IMR-90 (cell line): ENCODE data around the gene TAGAP. TPM values are rescaled to one million over a fixed set of nuclear protein-coding genes. Genes with fewer than 3 reads are reported as not detected.

Source experiments
- ATAC-seq: fragments of 200-7000 bp; cut with Tn5 transposase; 2 replicates; pipeline ENCODE4 v1.9.1; 2020; ENCODE audit warnings: low read depth, mild to moderate bottlenecking, moderate library complexity
- BruUV-seq: library from RNA; stranded (reverse); fragments of 400-500 nt; replicated peaks from 2 replicates; lab custom pipeline; 2021; lab: Mats Ljungman, UMichigan
- CTCF ChIA-PET: fragments of 300-600 bp; formaldehyde crosslinking; extraction: SDS; loops from one replicate; lab custom pipeline; 2021; ENCODE audit warnings: antibody characterized with exemption; lab: Yijun Ruan, JAX
- POLR2A ChIA-PET: fragments of 300-600 bp; sonication (Branson Sonifier 250); formaldehyde crosslinking; loops from one replicate; lab custom pipeline; 2022; ENCODE audit warnings: antibody characterized with exemption; ENCODE audit not compliant: unreplicated experiment; lab: Charles Lee
- DNase-seq: peaks from one replicate; pipeline ENCODE4 v3.0.0; 2013
- H2AFZ ChIP-seq: replicated peaks from 2 replicates; pipeline ENCODE3; 2013; ENCODE audit warnings: low read length, mild to moderate bottlenecking; ENCODE audit not compliant: poor library complexity
- H2AK5ac ChIP-seq: 2 replicates; pipeline ENCODE4 v1.6.1; 2013; ENCODE audit warnings: low read depth, low read length, inconsistent platforms
- H2AK9ac ChIP-seq: replicated peaks from 2 replicates; pipeline ENCODE3; 2013; ENCODE audit warnings: mild to moderate bottlenecking, low read depth, low read length, moderate library complexity; ENCODE audit not compliant: poor library complexity
- H2BK120ac ChIP-seq: 2 replicates; pipeline ENCODE4 v1.6.1; 2013; ENCODE audit warnings: low read depth, low read length, inconsistent platforms
- H2BK15ac ChIP-seq: 3 replicates; pipeline ENCODE4 v1.6.1; 2013; ENCODE audit warnings: low read depth, low read length, inconsistent platforms
- H2BK20ac ChIP-seq: 2 replicates; pipeline ENCODE4 v1.6.1; 2013; ENCODE audit warnings: low read depth, mild to moderate bottlenecking, inconsistent platforms, low read length, moderate library complexity
- H2BK5ac ChIP-seq: 2 replicates; pipeline ENCODE4 v1.6.1; 2013; ENCODE audit warnings: mild to moderate bottlenecking, low read depth, low read length, inconsistent platforms; ENCODE audit not compliant: poor library complexity, severe bottlenecking
- H3K14ac ChIP-seq: replicated peaks from 2 replicates; pipeline ENCODE4 v1.6.1; 2013; ENCODE audit warnings: low read depth, low read length, inconsistent platforms
- H3K18ac ChIP-seq: 2 replicates; pipeline ENCODE4 v1.6.1; 2013; ENCODE audit warnings: low read depth, low read length, control low read depth
- H3K23ac ChIP-seq: 2 replicates; pipeline ENCODE4 v1.6.1; 2013; ENCODE audit warnings: low read depth, low read length, inconsistent platforms
- H3K27ac ChIP-seq: 2 replicates; pipeline ENCODE4 v1.5.1; 2013; ENCODE audit warnings: mild to moderate bottlenecking, control low read depth, low read length; ENCODE audit not compliant: insufficient read depth
- H3K27me3 ChIP-seq: 2 replicates; pipeline ENCODE4 v1.6.1; 2013; ENCODE audit warnings: low read length; ENCODE audit not compliant: control insufficient read depth, insufficient read depth
- H3K36me3 ChIP-seq: 2 replicates; pipeline ENCODE4 v1.6.1; 2013; ENCODE audit warnings: low read length, mixed read lengths; ENCODE audit not compliant: control insufficient read depth, insufficient read depth
- H3K4ac ChIP-seq: 2 replicates; pipeline ENCODE4 v1.6.1; 2013; ENCODE audit warnings: low read depth, low read length, inconsistent platforms
- H3K4me1 ChIP-seq: 2 replicates; pipeline ENCODE4 v1.6.1; 2013; ENCODE audit warnings: low read length, mixed read lengths; ENCODE audit not compliant: control insufficient read depth, insufficient read depth
- H3K4me2 ChIP-seq: 2 replicates; pipeline ENCODE4 v1.6.1; 2013; ENCODE audit warnings: low read depth, mild to moderate bottlenecking, control low read depth, low read length, moderate library complexity
- H3K4me3 ChIP-seq: 2 replicates; pipeline ENCODE4 v1.5.1; 2013; ENCODE audit warnings: low read depth, mild to moderate bottlenecking, control low read depth, low read length, moderate library complexity; ENCODE audit not compliant: insufficient read depth
- H3K56ac ChIP-seq: 2 replicates; pipeline ENCODE4 v1.6.1; 2013; ENCODE audit warnings: low read length, inconsistent platforms; ENCODE audit not compliant: insufficient read depth; ENCODE audit errors: extremely low read depth
- H3K79me1 ChIP-seq, 2 experiments: 2 replicates each; pipeline ENCODE4 v1.6.1; 2013; ENCODE audit warnings: low read length in 2 of 2, inconsistent platforms in 1 of 2, low read depth in 1 of 2
- H3K9ac ChIP-seq: 2 replicates; pipeline ENCODE4 v1.6.1; 2013; ENCODE audit warnings: low read depth, low read length, control low read depth
- H3K9me1 ChIP-seq: 2 replicates; pipeline ENCODE4 v1.6.1; 2013; ENCODE audit warnings: low read length, inconsistent platforms; ENCODE audit not compliant: insufficient read depth
- H3K9me3 ChIP-seq: 2 replicates; pipeline ENCODE4 v1.6.1; 2013; ENCODE audit warnings: low read length; ENCODE audit not compliant: control insufficient read depth, insufficient read depth
- H4K20me1 ChIP-seq: 2 replicates; pipeline ENCODE4 v1.6.1; 2013; ENCODE audit warnings: low read length, inconsistent platforms; ENCODE audit not compliant: insufficient read depth
- H4K5ac ChIP-seq: 2 replicates; pipeline ENCODE4 v1.6.1; 2013; ENCODE audit warnings: mild to moderate bottlenecking, low read depth, low read length, control low read depth
- H4K8ac ChIP-seq, 2 experiments: 2 replicates each; pipeline ENCODE4 v1.6.1; 2013; ENCODE audit warnings: low read depth in 2 of 2, low read length in 2 of 2, control low read depth in 1 of 2, inconsistent platforms in 1 of 2
- H4K91ac ChIP-seq: 2 replicates; pipeline ENCODE4 v1.6.1; 2013; ENCODE audit warnings: low read depth, low read length, inconsistent platforms; ENCODE audit not compliant: insufficient read depth
- CEBPB ChIP-seq: IDR thresholded peaks from 2 replicates; pipeline ENCODE4 v1.6.1; 2012; ENCODE audit warnings: low read depth, low read length, improper control_type of control experiment
- CTCF ChIP-seq: conservative IDR thresholded peaks from 2 replicates; pipeline ENCODE4 v1.5.1; 2012; ENCODE audit warnings: mild to moderate bottlenecking, low read depth, low read length, improper control_type of control experiment
- ELK1 ChIP-seq: fragments of 150-350 bp; IDR thresholded peaks from 2 replicates; pipeline ENCODE4 v1.6.1; 2016; ENCODE audit warnings: low read depth, mild to moderate bottlenecking, low read length, moderate library complexity, borderline replicate concordance
- FOS ChIP-seq: fragments of 150-350 bp; IDR thresholded peaks from 2 replicates; pipeline ENCODE4 v1.6.1; 2016; ENCODE audit warnings: low read depth, low read length
- MAFK ChIP-seq: IDR thresholded peaks from 2 replicates; pipeline ENCODE4 v1.6.1; 2012; ENCODE audit warnings: low read depth, low read length, improper control_type of control experiment
- MAZ ChIP-seq: IDR thresholded peaks from 2 replicates; pipeline ENCODE4 v1.6.1; 2012; ENCODE audit warnings: low read depth, mild to moderate bottlenecking, low read length, improper control_type of control experiment, moderate library complexity, borderline replicate concordance
- MXI1 ChIP-seq: IDR thresholded peaks from 2 replicates; pipeline ENCODE4 v1.6.1; 2012; ENCODE audit warnings: low read depth, mild to moderate bottlenecking, low read length, moderate library complexity, borderline replicate concordance
- POLR2A ChIP-seq: IDR thresholded peaks from 2 replicates; pipeline ENCODE4 v1.6.1; 2012; ENCODE audit warnings: mild to moderate bottlenecking, low read depth, low read length
- RAD21 ChIP-seq: IDR thresholded peaks from 2 replicates; pipeline ENCODE4 v1.6.1; 2012; ENCODE audit warnings: low read length, improper control_type of control experiment
- RFX5 ChIP-seq: IDR thresholded peaks from 2 replicates; pipeline ENCODE4 v1.8.0; 2012; ENCODE audit warnings: low read depth, mild to moderate bottlenecking, low read length, moderate library complexity
- USF2 ChIP-seq: fragments of 150-350 bp; IDR thresholded peaks from 2 replicates; pipeline ENCODE4 v1.6.1; 2017; ENCODE audit warnings: mild to moderate bottlenecking, antibody characterized with exemption, low read length, low read depth
- WGBS, 2 experiments: methylation state at CpG; one replicate each; pipeline versions ENCODE4 v1.1.5 to v1.1.7; 2013; ENCODE audit warnings: missing lambda C conversion rate in 2 of 2; ENCODE audit not compliant: insufficient read length in 1 of 2; ENCODE audit errors: extremely low coverage in 2 of 2; 5-methylcytosine and 5-hydroxymethylcytosine counted together
- dilution Hi-C: fragments of 300-500 bp; cut with HindIII; formaldehyde crosslinking; loops from one replicate; pipeline ENCODE4 v1.14.3; 2018; ENCODE audit warnings: low sequenced_read_pairs; ENCODE audit not compliant: unreplicated experiment
- in situ Hi-C: fragments of 300-500 bp; cut with MboI; formaldehyde crosslinking; loops from 3 replicates; pipeline ENCODE4 v1.14.3; 2019; ENCODE audit warnings: low sequenced_read_pairs, inconsistent platforms, mixed read lengths
- intact Hi-C: fragments of 100-400 bp; cut with micrococcal nuclease; formaldehyde crosslinking; loops from 2 replicates; pipeline ENCODE4 v1.10.0; 2022
- polyA plus RNA-seq, 3 experiments: library from polyadenylated mRNA; depleted of rRNA; stranded (reverse); fragments of >200 nt; gene quantifications; 2 replicates each; pipeline ENCODE4 v1.2.3, GENCODE V29; 2012; ENCODE audit warnings: low replicate concordance in 1 of 3
- total RNA-seq: library from RNA; depleted of rRNA; stranded (reverse); fragments of >200 nt; gene quantifications from 2 replicates; pipeline ENCODE4 v1.2.3, GENCODE V29; 2012

The TAGAP gene
- total and polyA plus RNA-seq, 2 of the 4 experiments (the other 2 are of a cell fraction) = not detected

- Histone ChIP-seq H2AK9ac (no peak overlapping the region), H2BK120ac (no peak overlapping the region), H3K9me1 (no peaks in the 10 kb centered on the region), H4K5ac (no peak overlapping the region), H3K56ac (no peak overlapping the region), H3K9ac (no peak overlapping the region), H3K27ac (no peak overlapping the region), H3K4ac (no peak overlapping the region), H3K4me2 (no peak overlapping the region), H3K36me3 (no peaks in the 10 kb centered on the region), H2BK5ac (no peak overlapping the region), H3K9me3 (no peaks in the 10 kb centered on the region), H2AFZ (no peak overlapping the region), H3K27me3 (peaks cover 31% of the 10 kb centered on the region), H4K91ac (no peak overlapping the region), H3K4me1 (no peaks in the 10 kb centered on the region), H2BK20ac (no peak overlapping the region), H4K20me1 (no peaks in the 10 kb centered on the region), H2BK15ac (no peak overlapping the region), H3K79me1 (no peaks in the 10 kb centered on the region), H3K14ac (no peak overlapping the region), H2AK5ac (no peak overlapping the region), H3K18ac (no peak overlapping the region), H4K8ac (no peak overlapping the region), H3K4me3 (no peak overlapping the region), H3K23ac (no peak overlapping the region)
- CTCF ChIA-PET = no interaction called here
- no TSS peak for BruUV-seq
- no peak for TF ChIP-seq MXI1
- TF ChIP-seq CTCF = no peak
- TF ChIP-seq FOS = no peak
- TF ChIP-seq POLR2A = no peak
- no peak for TF ChIP-seq USF2
- TF ChIP-seq RFX5 = no peak
- no peak for TF ChIP-seq ELK1
- no peak for TF ChIP-seq MAFK
- TF ChIP-seq MAZ = no peak
- no peak for TF ChIP-seq RAD21
- TF ChIP-seq CEBPB = no peak
- DNase-seq = no peak
- intact Hi-C loops = no loop called here
- dilution Hi-C loops = no loop called here
- ATAC-seq = no peak
- in situ Hi-C loops = no loop called here
- 87% methylated on average over 4 of the region's 12 CpGs; no CpG with 5 or more reads in 1 of the 2 experiments for WGBS, 2 experiments
- POLR2A ChIA-PET = no interaction called here
Observed at GRCh38 chr6:159053781-159054398, 9.1 kb upstream of the TAGAP start.
